Hepatocyte (in vitro differentiated cells): ENCODE measurements around the gene ACAD8. TPM values are rescaled to one million over a fixed set of nuclear protein-coding genes. Genes with fewer than 3 reads are reported as not detected.
"Not testable (repeated sequence)": the region's sequence is repeated elsewhere in the genome, so short reads cannot be mapped to it uniquely, and the experiment has no call there.

Source experiments
- DNase-seq: peaks from one replicate; pipeline ENCODE4 v3.0.0-alpha.2; 2016; ENCODE audit warnings: low spot score
- H2AFZ ChIP-seq: fragments of 200-600 bp; sonication (generic); 2 replicates; pipeline ENCODE4 v1.6.0; 2016; ENCODE audit warnings: antibody characterized with exemption, mild to moderate bottlenecking
- H3K27ac ChIP-seq: fragments of 200-600 bp; sonication (generic); 2 replicates; pipeline ENCODE4 v1.5.1; 2016; ENCODE audit warnings: mild to moderate bottlenecking
- H3K27me3 ChIP-seq: fragments of 200-600 bp; sonication (generic); 2 replicates; pipeline ENCODE4 v1.6.1; 2016
- H3K36me3 ChIP-seq: fragments of 200-600 bp; sonication (generic); replicated peaks from 2 replicates; pipeline ENCODE4 v1.5.1; 2016; ENCODE audit warnings: low read depth; ENCODE audit not compliant: insufficient read depth
- H3K4me1 ChIP-seq: fragments of 200-600 bp; sonication (generic); 2 replicates; pipeline ENCODE4 v1.5.1; 2016; ENCODE audit warnings: mild to moderate bottlenecking, moderate library complexity; ENCODE audit not compliant: insufficient read depth
- H3K4me2 ChIP-seq: fragments of 200-600 bp; sonication (generic); 2 replicates; pipeline ENCODE4 v1.6.0; 2016
- H3K4me3 ChIP-seq: fragments of 200-600 bp; sonication (generic); 2 replicates; pipeline ENCODE4 v1.5.1; 2016; ENCODE audit warnings: mild to moderate bottlenecking
- H3K79me2 ChIP-seq: fragments of 200-600 bp; sonication (generic); 2 replicates; pipeline ENCODE4 v1.6.0; 2017; ENCODE audit warnings: mild to moderate bottlenecking
- H3K9me2 ChIP-seq: fragments of 200-600 bp; sonication (generic); replicated peaks from 2 replicates; pipeline ENCODE4 v1.6.0; 2017; ENCODE audit warnings: mild to moderate bottlenecking; ENCODE audit not compliant: insufficient read depth
- H3K9me3 ChIP-seq: fragments of 200-600 bp; sonication (generic); 2 replicates; pipeline ENCODE4 v1.5.1; 2016; ENCODE audit warnings: low read depth, mild to moderate bottlenecking
- H4K20me1 ChIP-seq: fragments of 200-600 bp; sonication (generic); 2 replicates; pipeline ENCODE4 v1.6.0; 2016; ENCODE audit warnings: mild to moderate bottlenecking; ENCODE audit not compliant: insufficient read depth, poor library complexity, severe bottlenecking
- EZH2 ChIP-seq: fragments of 200-600 bp; sonication (generic); IDR thresholded peaks from 2 replicates; pipeline ENCODE4 v1.6.1; 2016; ENCODE audit warnings: antibody characterized with exemption, mild to moderate bottlenecking, borderline replicate concordance
- EZH2phosphoT487 ChIP-seq: fragments of 200-600 bp; sonication (generic); IDR thresholded peaks from one replicate; pipeline ENCODE4 v1.6.1; 2018; ENCODE audit warnings: antibody characterized with exemption, mild to moderate bottlenecking, low read depth, moderate library complexity; ENCODE audit not compliant: unreplicated experiment, severe bottlenecking
- WGBS: methylation state at CpG from one replicate; pipeline ENCODE4 v1.1.6; 2016; ENCODE audit warnings: low lambda C conversion rate; ENCODE audit errors: missing lambda C conversion rate; 5-methylcytosine and 5-hydroxymethylcytosine counted together
- polyA plus RNA-seq: library from polyadenylated mRNA; unstranded; fragments of >200 nt; fragmentation: Nextera tagmentation; extraction: Ambion mirVana; gene quantifications from 2 replicates; pipeline ENCODE4 v1.2.1, GENCODE V29; 2016
- total RNA-seq: library from RNA; depleted of rRNA; stranded (reverse); fragments of >200 nt; gene quantifications from 2 replicates; pipeline ENCODE4 v1.2.3, GENCODE V29; 2014
- TF ChIP-seq, protein P1 (sequence below): fragments of 200-600 bp; sonication (generic); IDR thresholded peaks from 2 replicates; pipeline ENCODE4 v1.5.1; 2016; ENCODE audit warnings: antibody characterized with exemption, mild to moderate bottlenecking; ENCODE audit not compliant: poor library complexity

The ACAD8 gene
- total and polyA plus RNA-seq, 2 experiments from 2014 or later = 18.9 to 19.6 TPM

DNA sequence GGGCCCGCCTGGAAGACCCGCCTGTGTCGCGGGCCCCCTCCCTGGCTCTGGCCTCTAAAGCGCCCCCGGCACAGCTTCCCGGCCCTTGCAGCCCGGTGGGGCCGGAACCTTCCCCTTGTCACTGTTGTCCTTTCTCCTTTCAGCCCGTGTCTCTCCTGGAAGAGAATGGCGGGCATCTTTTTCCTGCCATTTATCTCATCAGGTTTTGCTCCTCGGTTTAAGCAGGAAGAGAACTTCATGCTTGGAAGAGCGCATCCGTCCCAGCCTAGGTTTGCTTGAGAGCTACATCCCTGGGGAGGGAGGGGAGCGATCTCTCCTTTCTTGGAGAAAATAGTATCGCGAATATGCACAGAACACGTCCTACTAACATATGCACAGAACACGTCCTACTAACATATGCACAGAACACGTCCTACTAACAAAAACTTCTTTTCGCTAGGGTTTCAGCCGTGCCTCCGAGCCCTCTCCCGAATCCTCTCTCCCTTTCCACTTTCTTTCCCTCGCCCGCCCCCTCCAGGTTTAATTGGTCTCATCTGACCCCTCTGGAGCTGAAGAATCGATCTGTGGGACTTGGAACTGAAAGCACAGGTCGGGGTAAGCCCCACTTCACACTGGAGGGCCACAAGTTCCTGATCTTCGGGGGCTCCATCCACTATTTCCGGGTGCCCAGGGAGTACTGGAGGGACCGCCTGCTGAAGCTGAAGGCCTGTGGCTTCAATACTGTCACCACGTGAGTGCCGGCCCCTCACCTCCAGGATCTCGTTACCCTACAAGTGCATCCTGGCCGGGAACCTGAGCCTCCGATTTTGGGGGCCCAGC lies 24.0 kb downstream of the ACAD8 start:
- Histone ChIP-seq H4K20me1 (no peaks in the 10 kb centered on the region), H3K36me3 (no peaks in the 10 kb centered on the region), H3K79me2 (no peaks in the 10 kb centered on the region), H3K4me3 (no peak overlapping the region), H2AFZ (no peak overlapping the region), H3K4me1 (peaks cover 12% of the 10 kb centered on the region), H3K9me3 (no peaks in the 10 kb centered on the region), H3K9me2 (no peaks in the 10 kb centered on the region), H3K4me2 (peak overlapping the region; percentile 91), H3K27me3 (peaks cover 83% of the 10 kb centered on the region), H3K27ac (no peak overlapping the region)
- 15% methylated on average over 36 of the region's 36 CpGs for WGBS
- TF ChIP-seq, protein P1, sequence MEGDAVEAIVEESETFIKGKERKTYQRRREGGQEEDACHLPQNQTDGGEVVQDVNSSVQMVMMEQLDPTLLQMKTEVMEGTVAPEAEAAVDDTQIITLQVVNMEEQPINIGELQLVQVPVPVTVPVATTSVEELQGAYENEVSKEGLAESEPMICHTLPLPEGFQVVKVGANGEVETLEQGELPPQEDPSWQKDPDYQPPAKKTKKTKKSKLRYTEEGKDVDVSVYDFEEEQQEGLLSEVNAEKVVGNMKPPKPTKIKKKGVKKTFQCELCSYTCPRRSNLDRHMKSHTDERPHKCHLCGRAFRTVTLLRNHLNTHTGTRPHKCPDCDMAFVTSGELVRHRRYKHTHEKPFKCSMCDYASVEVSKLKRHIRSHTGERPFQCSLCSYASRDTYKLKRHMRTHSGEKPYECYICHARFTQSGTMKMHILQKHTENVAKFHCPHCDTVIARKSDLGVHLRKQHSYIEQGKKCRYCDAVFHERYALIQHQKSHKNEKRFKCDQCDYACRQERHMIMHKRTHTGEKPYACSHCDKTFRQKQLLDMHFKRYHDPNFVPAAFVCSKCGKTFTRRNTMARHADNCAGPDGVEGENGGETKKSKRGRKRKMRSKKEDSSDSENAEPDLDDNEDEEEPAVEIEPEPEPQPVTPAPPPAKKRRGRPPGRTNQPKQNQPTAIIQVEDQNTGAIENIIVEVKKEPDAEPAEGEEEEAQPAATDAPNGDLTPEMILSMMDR = no peak
- TF ChIP-seq EZH2phosphoT487 = no peak
- peak; percentile 80 for TF ChIP-seq EZH2
- no peak for DNase-seq

DNA sequence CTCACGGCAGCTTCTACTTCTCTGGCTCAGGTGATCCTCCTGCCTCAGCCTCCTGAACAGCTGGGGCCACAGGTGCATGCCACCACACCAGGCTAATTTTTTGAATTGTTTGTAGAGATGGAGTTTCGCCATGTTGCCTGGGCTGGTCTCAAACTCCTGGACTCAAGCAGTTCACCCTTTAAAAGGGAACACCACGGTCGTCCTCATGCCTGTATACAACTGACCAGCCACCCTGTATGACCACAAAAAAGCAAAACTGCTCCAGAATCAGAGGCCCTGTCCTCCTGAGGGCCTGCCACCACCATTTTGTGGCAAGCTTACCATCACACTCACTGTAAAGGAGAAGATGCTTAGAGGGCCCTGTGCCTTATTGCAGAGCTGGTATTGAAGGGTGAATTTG lies 25.0 kb downstream of the ACAD8 start:
- H3K27me3 ChIP-seq = peaks cover 73% of the 10 kb centered on the region
- H3K36me3 ChIP-seq = no peaks in the 10 kb centered on the region
- peaks cover 12% of the 10 kb centered on the region for H3K4me1 ChIP-seq
- no peaks in the 10 kb centered on the region for H3K79me2 ChIP-seq
- no peak overlapping the region for H2AFZ ChIP-seq
- H3K4me3 ChIP-seq = no peak overlapping the region
- DNase-seq = no peak
- WGBS = 98% methylated on average over 4 of the region's 4 CpGs
- no peaks in the 10 kb centered on the region for H3K9me3 ChIP-seq
- no peak overlapping the region for H3K4me2 ChIP-seq
- H4K20me1 ChIP-seq = no peaks in the 10 kb centered on the region
- no peaks in the 10 kb centered on the region for H3K9me2 ChIP-seq
- no peak overlapping the region for H3K27ac ChIP-seq
- TF ChIP-seq EZH2 = no peak
- TF ChIP-seq, protein P1 = no peak
- no peak for TF ChIP-seq EZH2phosphoT487

DNA sequence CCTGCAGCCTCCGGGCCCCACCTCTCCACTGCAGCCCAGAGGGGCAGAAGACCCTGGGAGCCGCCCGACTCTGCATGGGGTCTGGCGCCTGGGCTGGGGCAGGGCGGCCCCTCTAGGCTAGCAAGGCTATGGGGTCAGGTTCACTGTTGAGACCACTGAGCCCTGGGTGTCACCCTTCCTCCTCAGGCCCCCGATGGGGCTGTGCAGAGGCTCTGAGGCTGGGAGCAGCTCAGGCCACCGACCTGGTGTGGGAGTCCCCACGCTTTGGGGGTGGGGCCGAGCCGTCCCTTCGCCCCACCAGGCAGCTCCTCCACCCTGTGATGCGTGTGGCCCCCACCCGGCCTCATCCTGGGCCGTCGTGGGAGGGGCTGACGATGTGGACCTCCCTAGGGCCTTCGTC lies 28.3 kb downstream of the ACAD8 start:
- 91% methylated on average over 10 of the region's 17 CpGs for WGBS
- H3K27me3 ChIP-seq = peaks cover 40% of the 10 kb centered on the region
- H3K4me2 ChIP-seq, DNase-seq, H3K4me1 ChIP-seq, H2AFZ ChIP-seq, H3K9me3 ChIP-seq, H3K9me2 ChIP-seq, H3K4me3 ChIP-seq, H3K27ac ChIP-seq, H4K20me1 ChIP-seq, H3K36me3 ChIP-seq, H3K79me2 ChIP-seq: not testable (repeated sequence)

DNA sequence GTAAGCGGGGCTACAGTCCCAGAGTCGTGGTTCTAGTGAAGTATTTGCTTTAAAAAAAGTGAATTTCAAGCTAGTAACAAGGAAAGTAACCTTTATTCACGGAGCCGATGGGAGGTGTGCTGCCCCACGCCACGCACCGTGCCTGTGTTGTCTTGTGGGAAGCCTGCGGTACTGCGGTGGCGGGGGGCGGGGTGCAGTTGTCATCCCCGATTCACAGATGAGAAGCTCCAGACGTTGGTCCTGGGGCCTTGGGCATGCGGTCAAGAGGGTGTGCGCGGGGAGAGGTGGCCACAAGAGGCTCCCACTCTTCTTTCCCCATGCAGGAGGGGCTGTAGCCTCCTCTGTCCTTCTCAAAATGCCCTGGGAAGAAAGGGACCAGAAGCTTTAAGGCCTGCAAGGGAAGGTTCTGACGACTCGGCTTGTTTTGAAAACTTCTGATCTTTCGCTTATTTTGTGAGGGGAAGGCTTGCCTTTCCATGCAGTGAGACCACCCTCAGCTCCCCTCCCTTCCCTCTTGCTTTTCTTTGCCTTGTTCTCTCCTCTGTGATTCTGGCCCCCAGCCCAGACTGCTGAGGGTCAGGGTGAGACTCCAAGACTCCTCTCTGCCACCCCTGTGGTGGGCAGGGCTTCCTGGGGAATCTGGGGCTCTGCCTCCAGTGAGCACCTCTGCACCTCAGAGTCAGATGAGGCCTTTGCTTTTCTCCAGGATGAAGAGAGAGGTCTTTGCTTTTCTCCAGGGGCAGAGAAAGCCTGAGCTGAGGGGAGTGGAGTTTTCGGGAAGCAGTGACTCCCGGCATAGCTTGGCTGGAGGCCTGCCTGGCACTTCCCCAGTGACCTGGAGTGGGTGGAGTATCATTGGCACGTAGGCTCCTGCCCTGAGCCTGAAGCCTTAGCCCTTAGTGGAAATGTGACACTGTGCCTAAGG lies 29.0 kb downstream of the ACAD8 start:
- Histone ChIP-seq H3K4me3 (no peak overlapping the region), H3K27me3 (peaks cover 33% of the 10 kb centered on the region), H3K79me2 (no peaks in the 10 kb centered on the region), H3K36me3 (no peaks in the 10 kb centered on the region), H3K27ac (no peak overlapping the region), H3K9me2 (no peaks in the 10 kb centered on the region), H3K4me2 (no peak overlapping the region), H3K4me1 (peaks cover under 1% of the 10 kb centered on the region), H3K9me3 (no peaks in the 10 kb centered on the region), H2AFZ (no peak overlapping the region), H4K20me1 (no peaks in the 10 kb centered on the region)
- DNase-seq = no peak
- TF ChIP-seq, protein P1 = no peak
- no peak for TF ChIP-seq EZH2
- WGBS = 89% methylated on average over 21 of the region's 22 CpGs
